K562 (cell line): ENCODE measurements around the gene SETD1B. TPM values are rescaled to one million over a fixed set of nuclear protein-coding genes. Genes with fewer than 3 reads are reported as not detected.

Experiments used
- EGR1 ChIP-seq: fragments of 450-650 bp; conservative IDR thresholded peaks from 2 replicates; pipeline ENCODE4 v1.6.1; 2017; ENCODE audit warnings: mild to moderate bottlenecking
- ELF2 ChIP-seq: fragments of 250-450 bp; sonication (Bioruptor Pico); IDR thresholded peaks from 2 replicates; pipeline ENCODE4 v1.5.0; 2021; ENCODE audit warnings: mild to moderate bottlenecking
- GATAD2B ChIP-seq: fragments of 450-650 bp; IDR thresholded peaks from 2 replicates; pipeline ENCODE4 v1.6.1; 2017; ENCODE audit warnings: mild to moderate bottlenecking, borderline replicate concordance
- HMG20A ChIP-seq: fragments of 450-650 bp; formaldehyde crosslinking; conservative IDR thresholded peaks from 2 replicates; pipeline ENCODE4 v1.4.0; 2020; ENCODE audit warnings: mild to moderate bottlenecking, mixed read lengths
- MECOM ChIP-seq: fragments of 250-450 bp; sonication (Bioruptor Pico); IDR thresholded peaks from 2 replicates; pipeline ENCODE4 v1.8.0; 2022; ENCODE audit warnings: inconsistent platforms
- NONO ChIP-seq, 2 experiments: fragments of 200-400 bp in 1 of 2; fragments of 450-650 bp in 1 of 2; formaldehyde crosslinking in 1 of 2; IDR thresholded peaks; 2 replicates each; pipeline ENCODE4 v1.6.1; 2017; ENCODE audit warnings: low read depth in 2 of 2, mild to moderate bottlenecking in 2 of 2, moderate library complexity in 2 of 2, low read length in 1 of 2
- NR2C2 ChIP-seq, 2 experiments: fragments of 200-800 bp in 1 of 2; sonication (Bioruptor generic) in 1 of 2; sonication (generic) in 1 of 2; formaldehyde crosslinking in 1 of 2; IDR thresholded peaks; 2 replicates each; pipeline versions ENCODE4 v1.6.1 to v1.8.0; 2016 to 2022; ENCODE audit warnings: mild to moderate bottlenecking in 1 of 2, missing compliant biosample characterization in 1 of 2, missing genetic modification characterization in 1 of 2, missing genetic modification reagents in 1 of 2
- SMARCE1 ChIP-seq: fragments of 450-650 bp; IDR thresholded peaks from 2 replicates; pipeline ENCODE4 v1.7.1; 2016; ENCODE audit warnings: mild to moderate bottlenecking
- SRSF9 ChIP-seq: fragments of 200-400 bp; formaldehyde crosslinking; IDR thresholded peaks from 2 replicates; pipeline ENCODE4 v1.6.1; 2017; ENCODE audit warnings: low read depth, low read length, borderline replicate concordance
- TEAD1 ChIP-seq, 2 experiments: fragments of 450-650 bp in 1 of 2; sonication (generic) in 1 of 2; formaldehyde crosslinking; IDR thresholded peaks; 2 replicates each; pipeline versions ENCODE4 v1.4.0 to v1.8.0; 2020 to 2022; ENCODE audit warnings: mild to moderate bottlenecking in 2 of 2, missing genetic modification reagents in 1 of 2
- ZBTB1 ChIP-seq: sonication (generic); formaldehyde crosslinking; IDR thresholded peaks from 2 replicates; pipeline ENCODE4 v1.8.1; 2023; ENCODE audit warnings: missing genetic modification reagents, low read depth, mild to moderate bottlenecking, borderline replicate concordance
- ZFP30 ChIP-seq: fragments of 250-450 bp; sonication (Bioruptor Pico); IDR thresholded peaks from 2 replicates; pipeline ENCODE4 v1.8.0; 2022; ENCODE audit warnings: moderate library complexity, mild to moderate bottlenecking, inconsistent platforms, borderline replicate concordance
- polyA plus RNA-seq, 8 experiments: library from polyadenylated mRNA; depleted of rRNA in 4 of 8; stranded (reverse) in 5 of 8; unstranded in 3 of 8; fragments of >200 nt; fragmentation: Nextera tagmentation in 2 of 8; fragmentation: Illumina TruSeq in 1 of 8; extraction: Ambion mirVana in 2 of 8; extraction: Trizol in 1 of 8; gene quantifications; 2 replicates each; pipeline versions ENCODE4 v1.2.1 to v1.2.3, GENCODE V29; 2011 to 2014; ENCODE audit warnings: inconsistent platforms in 1 of 8, missing spikeins in 1 of 8
- total RNA-seq, 7 experiments: library from RNA; depleted of rRNA in 6 of 7; stranded (reverse); fragments of >200 nt in 6 of 7; fragmentation: Illumina TruSeq in 2 of 7; extraction: Trizol in 2 of 7; gene quantifications; 2 replicates each; pipeline versions ENCODE4 v1.2.1 to v1.2.3, GENCODE V29; 2011 to 2021; ENCODE audit warnings: low replicate concordance in 1 of 7
- TF ChIP-seq, protein P1 (sequence below): fragments of 450-650 bp; IDR thresholded peaks from 2 replicates; pipeline ENCODE4 v1.7.1; 2018; ENCODE audit warnings: mild to moderate bottlenecking, low read depth; ENCODE audit not compliant: partially characterized antibody
- TF ChIP-seq, protein P2 (sequence below): sonication (generic); formaldehyde crosslinking; IDR thresholded peaks from 2 replicates; pipeline ENCODE4 v1.8.1; 2023; ENCODE audit warnings: mild to moderate bottlenecking, missing genetic modification reagents
- TF ChIP-seq, protein P3 (sequence below): IDR thresholded peaks from 2 replicates; pipeline ENCODE4 v1.6.1; 2012; ENCODE audit warnings: low read depth, low read length, improper control_type of control experiment, borderline replicate concordance
- TF ChIP-seq, protein P4 (sequence below): fragments of 250-450 bp; sonication (Bioruptor Pico); IDR thresholded peaks from 2 replicates; pipeline ENCODE4 v1.4.0; 2020; ENCODE audit warnings: mild to moderate bottlenecking, moderate library complexity
- TF ChIP-seq, protein P5 (sequence below): fragments of 250-450 bp; sonication (Bioruptor Pico); IDR thresholded peaks from 2 replicates; pipeline ENCODE4 v1.4.0; 2020; ENCODE audit warnings: mild to moderate bottlenecking

The SETD1B gene
- total and polyA plus RNA-seq, 9 of the 15 experiments (the other 6 are each of a cell fraction or from before 2014, with no cell fraction given) = 0.48 to 26.6 (median 2.3) TPM

DNA sequence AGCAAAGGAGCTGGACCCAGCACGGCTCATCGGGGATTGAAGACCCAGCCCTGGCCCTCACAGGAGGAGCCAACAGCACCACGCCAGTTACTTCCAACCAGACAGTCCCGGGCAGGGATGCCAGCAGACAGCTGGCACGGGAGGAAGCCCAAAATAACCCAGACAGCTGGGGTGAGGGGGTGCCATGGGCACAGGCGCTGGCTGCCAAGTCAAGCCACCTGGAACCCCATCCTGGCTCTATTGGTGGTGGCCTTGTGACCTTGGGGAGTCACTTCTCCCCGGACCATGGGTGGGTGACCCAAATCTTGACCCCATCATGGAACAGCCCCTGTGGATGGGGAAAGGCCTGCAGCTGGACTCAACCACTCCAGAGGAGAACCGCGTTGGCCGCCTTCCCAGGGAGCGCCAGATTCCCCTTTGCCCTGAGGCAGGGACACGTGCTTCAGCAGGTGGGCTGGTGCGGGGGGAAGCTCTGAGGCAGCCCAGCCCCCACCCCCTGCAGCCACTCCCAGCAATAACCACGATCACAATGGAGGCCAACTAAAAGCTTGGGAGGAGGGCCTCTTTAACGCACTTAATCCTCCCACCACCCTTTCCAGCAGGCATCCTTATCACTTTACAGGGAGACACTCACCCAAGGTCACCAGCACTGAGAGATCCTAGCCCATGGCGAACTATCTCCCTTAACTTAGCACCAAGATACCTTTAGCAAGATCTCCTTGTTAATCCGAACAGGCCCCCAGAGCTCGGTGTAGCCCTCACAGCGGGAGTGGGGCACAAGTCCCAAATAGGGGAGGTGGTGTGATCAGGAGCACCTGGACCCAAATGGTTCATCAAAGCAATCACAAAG lies 5.6 kb upstream of the SETD1B start (continued):
- TF ChIP-seq, protein P1, sequence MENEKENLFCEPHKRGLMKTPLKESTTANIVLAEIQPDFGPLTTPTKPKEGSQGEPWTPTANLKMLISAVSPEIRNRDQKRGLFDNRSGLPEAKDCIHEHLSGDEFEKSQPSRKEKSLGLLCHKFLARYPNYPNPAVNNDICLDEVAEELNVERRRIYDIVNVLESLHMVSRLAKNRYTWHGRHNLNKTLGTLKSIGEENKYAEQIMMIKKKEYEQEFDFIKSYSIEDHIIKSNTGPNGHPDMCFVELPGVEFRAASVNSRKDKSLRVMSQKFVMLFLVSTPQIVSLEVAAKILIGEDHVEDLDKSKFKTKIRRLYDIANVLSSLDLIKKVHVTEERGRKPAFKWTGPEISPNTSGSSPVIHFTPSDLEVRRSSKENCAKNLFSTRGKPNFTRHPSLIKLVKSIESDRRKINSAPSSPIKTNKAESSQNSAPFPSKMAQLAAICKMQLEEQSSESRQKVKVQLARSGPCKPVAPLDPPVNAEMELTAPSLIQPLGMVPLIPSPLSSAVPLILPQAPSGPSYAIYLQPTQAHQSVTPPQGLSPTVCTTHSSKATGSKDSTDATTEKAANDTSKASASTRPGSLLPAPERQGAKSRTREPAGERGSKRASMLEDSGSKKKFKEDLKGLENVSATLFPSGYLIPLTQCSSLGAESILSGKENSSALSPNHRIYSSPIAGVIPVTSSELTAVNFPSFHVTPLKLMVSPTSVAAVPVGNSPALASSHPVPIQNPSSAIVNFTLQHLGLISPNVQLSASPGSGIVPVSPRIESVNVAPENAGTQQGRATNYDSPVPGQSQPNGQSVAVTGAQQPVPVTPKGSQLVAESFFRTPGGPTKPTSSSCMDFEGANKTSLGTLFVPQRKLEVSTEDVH = no peak
- TF ChIP-seq, protein P2, sequence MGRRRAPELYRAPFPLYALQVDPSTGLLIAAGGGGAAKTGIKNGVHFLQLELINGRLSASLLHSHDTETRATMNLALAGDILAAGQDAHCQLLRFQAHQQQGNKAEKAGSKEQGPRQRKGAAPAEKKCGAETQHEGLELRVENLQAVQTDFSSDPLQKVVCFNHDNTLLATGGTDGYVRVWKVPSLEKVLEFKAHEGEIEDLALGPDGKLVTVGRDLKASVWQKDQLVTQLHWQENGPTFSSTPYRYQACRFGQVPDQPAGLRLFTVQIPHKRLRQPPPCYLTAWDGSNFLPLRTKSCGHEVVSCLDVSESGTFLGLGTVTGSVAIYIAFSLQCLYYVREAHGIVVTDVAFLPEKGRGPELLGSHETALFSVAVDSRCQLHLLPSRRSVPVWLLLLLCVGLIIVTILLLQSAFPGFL = no peak
- peak; percentile 73 for TF ChIP-seq EGR1
- TF ChIP-seq SMARCE1 = no peak
- no peak for TF ChIP-seq HMG20A (CRISPR knock-in tag)
- TF ChIP-seq, protein P3, sequence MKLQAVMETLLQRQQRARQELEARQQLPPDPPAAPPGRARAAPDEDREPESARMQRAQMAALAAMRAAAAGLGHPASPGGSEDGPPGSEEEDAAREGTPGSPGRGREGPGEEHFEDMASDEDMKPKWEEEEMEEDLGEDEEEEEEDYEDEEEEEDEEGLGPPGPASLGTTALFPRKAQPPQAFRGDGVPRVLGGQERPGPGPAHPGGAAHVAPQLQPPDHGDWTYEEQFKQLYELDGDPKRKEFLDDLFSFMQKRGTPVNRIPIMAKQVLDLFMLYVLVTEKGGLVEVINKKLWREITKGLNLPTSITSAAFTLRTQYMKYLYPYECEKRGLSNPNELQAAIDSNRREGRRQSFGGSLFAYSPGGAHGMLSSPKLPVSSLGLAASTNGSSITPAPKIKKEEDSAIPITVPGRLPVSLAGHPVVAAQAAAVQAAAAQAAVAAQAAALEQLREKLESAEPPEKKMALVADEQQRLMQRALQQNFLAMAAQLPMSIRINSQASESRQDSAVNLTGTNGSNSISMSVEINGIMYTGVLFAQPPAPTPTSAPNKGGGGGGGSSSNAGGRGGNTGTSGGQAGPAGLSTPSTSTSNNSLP = no peak
- TF ChIP-seq NONO (IDR thresholded peaks at IDR 0.05; ENCODE audit: low read depth in 2 of 2, low read length in 1 of 2) = no peak
- no peak for TF ChIP-seq ZFP30 (CRISPR knock-in tag)
- no peak for TF ChIP-seq SRSF9
- TF ChIP-seq, protein P4, sequence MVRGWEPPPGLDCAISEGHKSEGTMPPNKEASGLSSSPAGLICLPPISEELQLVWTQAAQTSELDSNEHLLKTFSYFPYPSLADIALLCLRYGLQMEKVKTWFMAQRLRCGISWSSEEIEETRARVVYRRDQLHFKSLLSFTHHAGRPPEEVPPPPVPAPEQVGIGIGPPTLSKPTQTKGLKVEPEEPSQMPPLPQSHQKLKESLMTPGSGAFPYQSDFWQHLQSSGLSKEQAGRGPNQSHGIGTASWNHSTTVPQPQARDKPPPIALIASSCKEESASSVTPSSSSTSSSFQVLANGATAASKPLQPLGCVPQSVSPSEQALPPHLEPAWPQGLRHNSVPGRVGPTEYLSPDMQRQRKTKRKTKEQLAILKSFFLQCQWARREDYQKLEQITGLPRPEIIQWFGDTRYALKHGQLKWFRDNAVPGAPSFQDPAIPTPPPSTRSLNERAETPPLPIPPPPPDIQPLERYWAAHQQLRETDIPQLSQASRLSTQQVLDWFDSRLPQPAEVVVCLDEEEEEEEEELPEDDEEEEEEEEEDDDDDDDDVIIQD (CRISPR knock-in tag) = no peak
- TF ChIP-seq, protein P5, sequence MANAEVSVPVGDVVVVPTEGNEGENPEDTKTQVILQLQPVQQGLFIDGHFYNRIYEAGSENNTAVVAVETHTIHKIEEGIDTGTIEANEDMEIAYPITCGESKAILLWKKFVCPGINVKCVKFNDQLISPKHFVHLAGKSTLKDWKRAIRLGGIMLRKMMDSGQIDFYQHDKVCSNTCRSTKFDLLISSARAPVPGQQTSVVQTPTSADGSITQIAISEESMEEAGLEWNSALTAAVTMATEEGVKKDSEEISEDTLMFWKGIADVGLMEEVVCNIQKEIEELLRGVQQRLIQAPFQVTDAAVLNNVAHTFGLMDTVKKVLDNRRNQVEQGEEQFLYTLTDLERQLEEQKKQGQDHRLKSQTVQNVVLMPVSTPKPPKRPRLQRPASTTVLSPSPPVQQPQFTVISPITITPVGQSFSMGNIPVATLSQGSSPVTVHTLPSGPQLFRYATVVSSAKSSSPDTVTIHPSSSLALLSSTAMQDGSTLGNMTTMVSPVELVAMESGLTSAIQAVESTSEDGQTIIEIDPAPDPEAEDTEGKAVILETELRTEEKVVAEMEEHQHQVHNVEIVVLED = no peak; the same call in 1 of the 2 replicates
- 0 out of 4 replicates have a peak, but pooled peaks of 1 of the 2 experiments have one; percentile 9 for TF ChIP-seq TEAD1 (CRISPR knock-in tag; IDR thresholded peaks at IDR 0.05)
- no peak for TF ChIP-seq ELF2 (CRISPR knock-in tag)
- TF ChIP-seq ZBTB1 (CRISPR knock-in tag) = no peak
- no peak for TF ChIP-seq MECOM (CRISPR knock-in tag)
- TF ChIP-seq NR2C2 (CRISPR knock-in tag; IDR thresholded peaks at IDR 0.05) = no peak
- TF ChIP-seq NR2C2 (tag; IDR thresholded peaks at IDR 0.05) = no peak; the same call in 1 of the 2 replicates
- TF ChIP-seq GATAD2B = no peak
